Endodermal cell (in vitro differentiated cells): Measurements from ENCODE around the gene ADAMTSL4. TPM values are rescaled to one million over a fixed set of nuclear protein-coding genes. Genes with fewer than 3 reads are reported as not detected.
A peak's percentile ranks its signal among the peaks of the same experiment; 100 is the strongest.

Experiments
- DNase-seq: peaks from one replicate; pipeline ENCODE4 v3.0.0-alpha.2; 2017
- H3K27ac ChIP-seq: 2 replicates; pipeline ENCODE4 v1.5.1; 2013; ENCODE audit warnings: mild to moderate bottlenecking, low read depth, low read length, moderate library complexity
- H3K27me3 ChIP-seq: 2 replicates; pipeline ENCODE4 v1.6.1; 2013; ENCODE audit warnings: mild to moderate bottlenecking, low read length, moderate library complexity; ENCODE audit not compliant: insufficient read depth, control insufficient read depth, poor library complexity, severe bottlenecking
- H3K36me3 ChIP-seq: 2 replicates; pipeline ENCODE4 v1.7.0; 2013; ENCODE audit warnings: mild to moderate bottlenecking, low read length, moderate library complexity; ENCODE audit not compliant: control insufficient read depth, insufficient read depth
- H3K4me1 ChIP-seq: one replicate; pipeline ENCODE4 v1.7.0; 2013; ENCODE audit warnings: low read length; ENCODE audit not compliant: control insufficient read depth, insufficient read depth
- H3K4me3 ChIP-seq: 2 replicates; pipeline ENCODE4 v1.5.1; 2013; ENCODE audit warnings: mild to moderate bottlenecking, low read length, moderate library complexity
- H3K9ac ChIP-seq: 2 replicates; pipeline ENCODE4 v1.6.1; 2013; ENCODE audit warnings: mild to moderate bottlenecking, low read length, moderate library complexity; ENCODE audit not compliant: poor library complexity, severe bottlenecking; ENCODE audit errors: extremely low read depth
- H3K9me3 ChIP-seq: 2 replicates; pipeline ENCODE4 v1.6.1; 2013; ENCODE audit warnings: mild to moderate bottlenecking, low read length, moderate library complexity; ENCODE audit not compliant: control insufficient read depth
- H3K27ac Mint-ChIP-seq: 2 replicates; pipeline ENCODE4 v1.8.0; 2020; ENCODE audit warnings: mixed read lengths
- H3K27me3 Mint-ChIP-seq: 2 replicates; pipeline ENCODE4 v1.8.0; 2021; ENCODE audit warnings: mild to moderate bottlenecking, mixed read lengths; ENCODE audit not compliant: insufficient read depth
- H3K36me3 Mint-ChIP-seq: 2 replicates; pipeline ENCODE4 v1.8.0; 2020; ENCODE audit warnings: low read depth, mixed read lengths
- H3K4me1 Mint-ChIP-seq: 2 replicates; pipeline ENCODE4 v1.8.0; 2020; ENCODE audit warnings: mixed read lengths
- H3K4me3 Mint-ChIP-seq: 2 replicates; pipeline ENCODE4 v1.8.0; 2020; ENCODE audit warnings: mild to moderate bottlenecking, moderate library complexity, mixed read lengths
- H3K9me3 Mint-ChIP-seq: 2 replicates; pipeline ENCODE4 v1.8.0; 2020; ENCODE audit warnings: mild to moderate bottlenecking, mixed read lengths
- WGBS, 2 experiments: methylation state at CpG; one replicate each; pipeline versions ENCODE4 v1.1.5 to v1.1.7; 2013; ENCODE audit warnings: missing lambda C conversion rate in 2 of 2, mixed read lengths in 1 of 2; ENCODE audit not compliant: insufficient coverage in 1 of 2, insufficient read length in 1 of 2; 5-methylcytosine and 5-hydroxymethylcytosine counted together
- total RNA-seq, 2 donors: library from RNA; stranded (reverse); fragmentation: NEBNext Ultra II Directional in 1 of 2; extraction: Animal tissue kit (Norgen Biotek cat#: 25700) in 1 of 2; gene quantifications; 2 replicates in 1 of 2; 3 replicates in 1 of 2; pipeline ENCODE4 v1.2.1, GENCODE V29; 2021
- TF ChIP-seq, protein P1 (sequence below): fragments of 200-600 bp; sonication (generic); conservative IDR thresholded peaks from 2 replicates; pipeline ENCODE4 v1.5.0; 2021; ENCODE audit warnings: antibody characterized with exemption, mild to moderate bottlenecking

ADAMTSL4 gene
- total RNA-seq, 2 donors from 2014 or later = 3.7 to 3.9 TPM

DNA sequence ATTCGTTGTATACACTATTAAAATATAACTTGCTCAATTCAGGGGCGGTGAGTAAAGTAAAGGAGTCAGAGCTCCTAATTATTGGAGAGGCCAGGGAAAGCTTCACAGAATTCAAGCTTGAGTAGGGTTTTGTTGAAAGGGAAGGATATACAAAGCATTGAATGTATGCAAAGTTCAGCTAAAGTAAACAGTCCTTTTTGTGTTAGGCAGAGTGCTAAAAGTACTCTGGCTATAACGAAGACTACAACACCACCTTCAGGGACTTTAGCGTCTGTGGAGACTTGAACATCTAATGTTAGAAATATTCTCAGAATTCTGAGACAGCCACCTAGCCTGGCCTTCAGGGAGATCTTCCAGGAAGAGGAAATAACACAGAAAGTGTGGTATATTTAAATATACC is 32.6 kb upstream of the ADAMTSL4 start:
- no peak for DNase-seq
- no peaks in the 10 kb centered on the region for H3K9me3 ChIP-seq
- Mint-ChIP-seq H3K36me3 (peaks cover 7% of the 10 kb centered on the region), H3K27me3 (no peaks in the 10 kb centered on the region), H3K4me3 (peak overlapping the region; percentile 86), H3K27ac (no peak overlapping the region), H3K4me1 (peaks cover 11% of the 10 kb centered on the region), H3K9me3 (no peaks in the 10 kb centered on the region)
- 66 to 81% methylated on average over 3 to 4 of the region's 4 CpGs for WGBS, 2 experiments
- no peak overlapping the region for H3K9ac ChIP-seq
- peak overlapping the region; percentile 90 for H3K4me3 ChIP-seq
- no peaks in the 10 kb centered on the region for H3K4me1 ChIP-seq
- TF ChIP-seq, protein P1, sequence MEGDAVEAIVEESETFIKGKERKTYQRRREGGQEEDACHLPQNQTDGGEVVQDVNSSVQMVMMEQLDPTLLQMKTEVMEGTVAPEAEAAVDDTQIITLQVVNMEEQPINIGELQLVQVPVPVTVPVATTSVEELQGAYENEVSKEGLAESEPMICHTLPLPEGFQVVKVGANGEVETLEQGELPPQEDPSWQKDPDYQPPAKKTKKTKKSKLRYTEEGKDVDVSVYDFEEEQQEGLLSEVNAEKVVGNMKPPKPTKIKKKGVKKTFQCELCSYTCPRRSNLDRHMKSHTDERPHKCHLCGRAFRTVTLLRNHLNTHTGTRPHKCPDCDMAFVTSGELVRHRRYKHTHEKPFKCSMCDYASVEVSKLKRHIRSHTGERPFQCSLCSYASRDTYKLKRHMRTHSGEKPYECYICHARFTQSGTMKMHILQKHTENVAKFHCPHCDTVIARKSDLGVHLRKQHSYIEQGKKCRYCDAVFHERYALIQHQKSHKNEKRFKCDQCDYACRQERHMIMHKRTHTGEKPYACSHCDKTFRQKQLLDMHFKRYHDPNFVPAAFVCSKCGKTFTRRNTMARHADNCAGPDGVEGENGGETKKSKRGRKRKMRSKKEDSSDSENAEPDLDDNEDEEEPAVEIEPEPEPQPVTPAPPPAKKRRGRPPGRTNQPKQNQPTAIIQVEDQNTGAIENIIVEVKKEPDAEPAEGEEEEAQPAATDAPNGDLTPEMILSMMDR = no peak
- no peak overlapping the region for H3K27ac ChIP-seq
- no peaks in the 10 kb centered on the region for H3K27me3 ChIP-seq
- H3K36me3 ChIP-seq = no peaks in the 10 kb centered on the region

DNA sequence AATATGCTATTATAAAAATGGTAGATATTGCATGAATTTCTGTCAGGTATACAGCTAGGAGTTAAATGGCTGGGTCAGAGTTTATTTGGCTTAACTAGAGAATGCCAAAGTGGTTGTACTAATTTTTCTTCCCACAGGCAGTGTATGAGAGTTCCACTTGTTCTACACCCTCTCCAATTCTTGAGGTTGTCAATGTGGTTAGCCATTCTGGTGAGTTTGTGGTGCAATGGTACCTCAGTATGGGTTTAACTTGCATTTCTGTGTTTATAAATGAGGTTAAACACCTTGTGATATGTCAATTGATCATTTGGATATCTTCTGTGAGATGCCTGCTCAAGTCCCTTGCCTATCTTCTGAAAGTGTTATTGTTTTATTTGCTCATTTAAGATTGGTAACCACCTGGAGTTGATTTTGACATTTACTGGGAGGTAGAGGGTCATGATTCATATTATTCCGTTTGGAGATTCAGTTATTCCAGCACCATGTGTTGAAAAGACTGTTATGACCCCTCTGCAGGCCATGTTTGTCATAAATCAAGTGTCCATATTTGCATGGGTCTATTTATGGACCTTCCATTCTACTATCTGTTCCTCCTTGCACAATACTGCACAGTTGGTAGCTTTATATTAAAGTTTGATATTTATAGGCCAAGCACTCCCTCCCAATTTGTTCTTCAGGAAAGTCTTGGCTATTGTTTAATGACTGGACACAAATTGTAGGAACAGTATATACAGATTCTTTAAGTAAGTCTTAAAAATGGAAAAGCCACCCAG is 27.8 kb upstream of the ADAMTSL4 start:
- Mint-ChIP-seq H3K9me3 (no peaks in the 10 kb centered on the region), H3K27ac (no peak overlapping the region), H3K27me3 (no peaks in the 10 kb centered on the region)

DNA sequence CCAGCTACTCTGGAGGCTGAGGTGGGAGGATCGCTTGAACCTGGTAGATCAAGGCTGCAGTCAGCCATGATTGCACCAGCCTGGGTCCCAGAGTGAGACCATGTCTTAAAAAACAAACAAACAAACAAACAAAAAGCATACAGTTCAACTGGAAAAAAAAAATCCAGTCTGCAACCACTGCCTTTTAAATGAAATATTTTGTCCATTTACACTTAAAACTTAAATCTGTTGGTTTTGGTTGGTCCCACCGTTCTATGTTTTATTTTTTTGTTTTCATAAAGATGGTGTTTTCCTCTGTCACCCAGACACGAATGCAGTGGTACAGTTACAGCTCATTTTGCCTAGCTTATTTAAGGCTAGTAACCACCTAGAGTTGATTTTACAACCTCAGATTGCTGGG is 23.9 kb upstream of the ADAMTSL4 start:
- DNase-seq = no peak
- Mint-ChIP-seq H3K9me3 (no peaks in the 10 kb centered on the region), H3K36me3 (no peaks in the 10 kb centered on the region), H3K4me3 (no peak overlapping the region), H3K27me3 (no peaks in the 10 kb centered on the region), H3K27ac (no peak overlapping the region), H3K4me1 (peaks cover 6% of the 10 kb centered on the region)
- TF ChIP-seq, protein P1 = no peak
- no peak overlapping the region for H3K9ac ChIP-seq
- no peaks in the 10 kb centered on the region for H3K27me3 ChIP-seq
- H3K9me3 ChIP-seq = no peaks in the 10 kb centered on the region
- no peaks in the 10 kb centered on the region for H3K36me3 ChIP-seq
- H3K4me1 ChIP-seq = no peaks in the 10 kb centered on the region
- H3K27ac ChIP-seq = no peak overlapping the region
- H3K4me3 ChIP-seq = no peak overlapping the region
- 80 to 97% methylated on average over 3 of the region's 3 CpGs for WGBS, 2 experiments

More for the DNA sequence above, 27.8 kb upstream of the ADAMTSL4 start:
- TF ChIP-seq, protein P1 = no peak
- DNase-seq = no peak
- Histone ChIP-seq H3K9me3 (no peaks in the 10 kb centered on the region), H3K36me3 (no peaks in the 10 kb centered on the region), H3K4me1 (no peaks in the 10 kb centered on the region), H3K4me3 (no peak overlapping the region), H3K9ac (no peak overlapping the region), H3K27ac (no peak overlapping the region), H3K27me3 (no peaks in the 10 kb centered on the region)
- WGBS, 2 experiments = 86 to 100% methylated on average over 1 of the region's 1 CpG
- Mint-ChIP-seq H3K4me3 (no peak overlapping the region), H3K36me3 (no peaks in the 10 kb centered on the region), H3K4me1 (peaks cover 4% of the 10 kb centered on the region)
